Measurements from ENCODE around the gene CSMD2. TPM values are rescaled to one million over a fixed set of nuclear protein-coding genes. Genes with fewer than 3 reads are reported as not detected.
A peak's percentile ranks its signal among the peaks of the same experiment; 100 is the strongest.

CSMD2 gene
- total RNA-seq, 2 donors from 2014 or later = not detected

DNA sequence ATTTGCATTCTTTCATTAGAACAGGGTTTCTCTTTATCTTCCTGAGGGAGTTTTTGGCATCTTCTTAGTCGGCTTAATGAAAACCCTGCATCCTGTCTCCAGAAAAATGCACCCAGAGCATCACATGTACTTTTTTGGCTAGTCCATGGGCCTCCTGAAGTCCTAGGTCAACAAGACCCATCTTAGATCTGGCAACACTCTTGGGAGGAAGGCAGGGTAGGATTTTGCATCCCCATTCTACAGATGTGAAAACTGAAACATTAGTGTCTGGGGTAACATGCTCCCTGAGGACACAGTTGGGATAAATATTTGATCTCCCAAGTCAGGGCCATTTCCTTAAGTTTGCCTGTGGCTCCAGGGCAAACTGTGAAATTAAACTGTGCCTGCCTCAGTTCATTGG is 341.2 kb downstream of the CSMD2 start:
- Mint-ChIP-seq H3K36me3 (no peaks in the 10 kb centered on the region), H3K27ac (no peak overlapping the region), H3K9me3 (peaks cover 0 to 5% of the 10 kb centered on the region in 2 donors)
- ATAC-seq = no peak
- DNase-seq (ENCODE audit: low spot score in 2 of 2) = no peak

DNA sequence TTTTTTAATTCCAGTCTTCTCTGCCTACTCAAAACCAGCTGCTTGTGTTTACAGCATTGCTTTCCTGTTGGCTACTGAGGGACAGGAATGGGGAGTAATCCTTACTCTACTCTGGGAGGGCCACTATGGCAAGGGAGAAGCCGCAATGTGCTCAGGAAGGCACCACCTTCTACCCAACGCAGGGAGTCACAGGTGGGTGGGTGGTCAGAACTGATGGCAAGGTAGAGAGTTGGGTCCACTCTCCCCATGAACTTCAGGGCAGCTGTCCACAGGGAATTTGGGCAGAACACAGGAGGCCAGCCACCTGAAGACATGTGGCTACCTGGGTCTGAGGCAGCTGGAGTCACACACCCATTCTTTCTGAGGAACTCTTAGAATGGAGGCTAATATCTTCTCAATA is 341.6 kb downstream of the CSMD2 start:
- Mint-ChIP-seq H3K36me3 (no peaks in the 10 kb centered on the region), H3K27ac (no peak overlapping the region), H3K9me3 (peaks cover 0 to 3% of the 10 kb centered on the region in 2 donors)
- ATAC-seq = no peak
- DNase-seq (ENCODE audit: low spot score in 2 of 2) = no peak

DNA sequence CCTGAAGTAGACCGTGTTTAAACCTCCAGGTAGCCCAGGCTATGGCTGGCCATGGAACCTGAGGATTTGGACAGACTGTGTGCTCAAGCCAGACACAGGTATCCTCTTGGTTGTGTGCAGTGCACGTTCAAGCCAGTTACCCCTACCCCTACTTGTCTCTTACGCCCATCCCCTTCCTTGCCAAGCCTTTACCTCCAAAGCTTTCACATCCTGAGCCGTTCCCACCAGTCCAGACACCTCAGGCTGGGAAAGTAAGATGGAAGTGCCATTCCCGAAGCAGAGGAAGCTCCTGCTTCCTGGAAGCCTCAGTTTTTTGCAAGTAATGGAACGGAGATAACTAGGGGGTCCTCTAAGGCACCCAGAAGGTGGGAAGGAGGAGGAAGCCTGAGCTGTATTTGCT is 342.6 kb downstream of the CSMD2 start:
- no peak for DNase-seq (ENCODE audit: low spot score in 2 of 2)
- Mint-ChIP-seq H3K9me3 (peaks cover 0 to 3% of the 10 kb centered on the region in 2 donors), H3K36me3 (no peaks in the 10 kb centered on the region), H3K27ac (no peak overlapping the region)
- no peak for ATAC-seq

DNA sequence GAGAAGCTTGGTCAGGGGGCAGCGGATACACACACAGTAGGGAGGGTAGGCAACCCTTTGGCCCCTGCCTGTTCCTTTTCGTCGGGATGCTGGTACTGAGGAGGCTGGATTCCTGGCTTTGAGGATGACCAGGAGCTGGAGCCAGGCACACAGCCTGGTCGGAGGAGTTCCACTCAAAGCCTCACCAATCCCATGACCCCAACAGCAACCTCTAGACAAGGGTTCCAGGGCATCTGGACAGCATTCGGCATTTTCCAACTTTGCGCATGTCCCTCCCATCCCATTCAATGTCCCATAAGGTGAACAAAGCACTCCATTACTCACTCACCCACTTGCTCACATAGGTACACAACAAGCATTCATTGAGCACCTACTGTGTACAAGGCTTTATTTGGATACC is 343.7 kb downstream of the CSMD2 start:
- DNase-seq (ENCODE audit: low spot score in 2 of 2) = no peak
- Mint-ChIP-seq H3K36me3 (no peaks in the 10 kb centered on the region), H3K27ac (no peak overlapping the region), H3K9me3 (no peaks in the 10 kb centered on the region)
- ATAC-seq = no peak

- DNase-seq (ENCODE audit: low spot score in 2 of 2) (no peak), ATAC-seq (no peak)
- Mint-ChIP-seq H3K9me3 (no peaks in the 10 kb centered on the region), H3K36me3 (no peaks in the 10 kb centered on the region), H3K27ac (no peak overlapping the region)
Measured at GRCh38 chr1:33820804-33821203, 344.2 kb downstream of the CSMD2 start.

DNA sequence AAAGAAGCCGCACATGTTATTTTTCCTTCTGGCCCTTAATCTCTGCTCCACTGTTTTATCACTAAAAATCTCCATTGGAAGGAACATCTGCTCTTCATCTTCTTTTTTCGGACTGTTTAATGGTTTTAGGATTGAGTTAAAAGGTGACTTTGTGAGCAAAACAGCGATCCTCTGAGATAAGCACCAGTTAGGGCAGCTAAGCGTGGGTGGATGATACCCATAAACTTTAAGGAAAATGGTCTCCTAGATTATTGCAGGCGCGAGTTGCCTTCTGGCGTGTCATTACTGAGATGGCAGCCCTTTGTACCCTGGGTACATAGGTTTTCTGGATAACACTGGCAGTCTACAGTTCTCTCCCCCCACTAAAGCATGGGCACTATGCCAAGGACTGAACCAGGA is 345.1 kb downstream of the CSMD2 start:
- no peaks in the 10 kb centered on the region for H3K36me3 Mint-ChIP-seq
- H3K27ac Mint-ChIP-seq = no peak overlapping the region
- no peak for ATAC-seq
- H3K9me3 Mint-ChIP-seq = peaks cover 0 to 2% of the 10 kb centered on the region in 2 donors
- no peak for DNase-seq (ENCODE audit: low spot score in 2 of 2)

- DNase-seq (ENCODE audit: low spot score in 2 of 2) (no peak), ATAC-seq (no peak)
- H3K36me3 Mint-ChIP-seq = no peaks in the 10 kb centered on the region
- H3K27ac Mint-ChIP-seq = no peak overlapping the region
- peaks cover 0 to 4% of the 10 kb centered on the region in 2 donors for H3K9me3 Mint-ChIP-seq
Measured at GRCh38 chr1:33819290-33819912, 345.6 kb downstream of the CSMD2 start.

DNA sequence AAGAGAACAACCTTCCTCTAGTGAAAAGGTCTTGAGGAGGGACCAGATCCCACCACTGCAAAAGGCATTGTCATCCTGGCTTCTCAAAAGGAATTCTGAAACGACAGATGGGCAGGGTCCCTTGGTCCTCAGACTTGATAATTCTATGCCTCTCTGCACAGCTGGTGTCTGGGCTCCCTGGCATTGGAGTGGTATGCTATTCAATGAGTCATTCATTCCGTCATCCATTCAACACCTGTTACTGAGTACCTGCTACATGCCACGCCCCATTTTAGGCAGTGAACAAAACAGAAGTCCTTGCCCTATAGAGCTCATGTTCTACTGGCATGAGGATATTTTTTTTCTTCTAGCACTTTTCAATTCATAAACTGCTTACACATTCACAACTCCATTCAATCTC is 347.0 kb downstream of the CSMD2 start:
- H3K36me3 Mint-ChIP-seq = no peaks in the 10 kb centered on the region
- ATAC-seq (no peak), DNase-seq (ENCODE audit: low spot score in 2 of 2) (no peak)
- peaks cover 0 to 4% of the 10 kb centered on the region in 2 donors for H3K9me3 Mint-ChIP-seq
- H3K27ac Mint-ChIP-seq = no peak overlapping the region

- H3K36me3 Mint-ChIP-seq = no peaks in the 10 kb centered on the region
- DNase-seq (ENCODE audit: low spot score in 2 of 2) = no peak
- ATAC-seq = no peak
- H3K27ac Mint-ChIP-seq = no peak overlapping the region
- H3K9me3 Mint-ChIP-seq = peaks cover 0 to 4% of the 10 kb centered on the region in 2 donors
Measured at GRCh38 chr1:33815061-33815460, 350.0 kb downstream of the CSMD2 start.

- Mint-ChIP-seq H3K36me3 (no peaks in the 10 kb centered on the region), H3K9me3 (peaks cover 0 to 8% of the 10 kb centered on the region in 2 donors), H3K27ac (no peak overlapping the region)
- DNase-seq (ENCODE audit: low spot score in 2 of 2) (no peak), ATAC-seq (no peak)
Measured at GRCh38 chr1:33814166-33814565, 350.9 kb downstream of the CSMD2 start.

- DNase-seq (ENCODE audit: low spot score in 2 of 2) (no peak), ATAC-seq (no peak)
- Mint-ChIP-seq H3K36me3 (peaks cover 0 to 9% of the 10 kb centered on the region in 2 donors), H3K27ac (no peak overlapping the region), H3K9me3 (peaks cover 16 to 24% of the 10 kb centered on the region in 2 donors)
Measured at GRCh38 chr1:33810571-33810970, 354.5 kb downstream of the CSMD2 start.

DNA sequence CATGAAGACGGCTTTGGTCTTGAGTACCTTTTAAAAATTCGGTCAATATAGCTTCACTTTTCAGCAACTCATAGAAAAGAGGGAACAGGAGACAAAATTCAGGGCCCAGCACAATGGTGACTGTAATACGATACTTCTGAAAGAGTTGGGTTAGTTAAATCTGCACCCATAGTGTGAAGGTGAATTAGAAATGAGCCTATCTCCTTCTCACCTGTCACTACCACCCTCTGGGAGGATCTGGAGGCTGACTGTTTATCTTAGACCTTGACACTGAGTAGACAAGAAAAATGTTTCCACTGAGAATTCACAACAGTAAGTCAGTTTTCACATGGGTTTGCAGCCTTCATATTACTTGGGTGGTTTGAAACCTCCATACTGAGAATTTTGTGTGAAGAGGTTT is 359.0 kb downstream of the CSMD2 start:
- Mint-ChIP-seq H3K36me3 (peaks cover 0 to 9% of the 10 kb centered on the region in 2 donors), H3K9me3 (peaks cover 16 to 20% of the 10 kb centered on the region in 2 donors), H3K27ac (no peak overlapping the region)
- DNase-seq (ENCODE audit: low spot score in 2 of 2) (no peak), ATAC-seq (no peak)

DNA sequence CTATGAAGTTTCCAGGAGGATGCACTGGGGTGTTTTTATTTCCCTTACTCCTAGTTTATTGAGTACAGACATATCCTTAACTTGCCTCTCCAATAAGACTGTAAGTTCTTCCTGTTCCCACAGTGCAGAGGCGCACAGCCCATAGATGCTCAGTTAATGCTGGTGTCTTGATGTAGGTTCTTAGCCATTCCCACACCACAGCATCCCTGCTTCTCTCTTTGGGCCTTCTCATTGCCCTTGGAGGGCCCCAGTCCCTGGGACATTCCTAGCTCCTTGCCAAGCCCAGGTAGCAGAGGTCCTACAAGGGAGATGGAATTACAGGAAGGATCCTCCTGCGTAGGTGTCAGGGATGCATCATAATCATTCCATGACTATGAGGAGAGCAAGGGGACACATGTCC is 362.8 kb downstream of the CSMD2 start:
- Mint-ChIP-seq H3K36me3 (peaks cover 7 to 9% of the 10 kb centered on the region in 2 donors), H3K27ac (no peak overlapping the region), H3K9me3 (peaks cover 10 to 13% of the 10 kb centered on the region in 2 donors)
- DNase-seq (ENCODE audit: low spot score in 2 of 2) (no peak), ATAC-seq (no peak)

DNA sequence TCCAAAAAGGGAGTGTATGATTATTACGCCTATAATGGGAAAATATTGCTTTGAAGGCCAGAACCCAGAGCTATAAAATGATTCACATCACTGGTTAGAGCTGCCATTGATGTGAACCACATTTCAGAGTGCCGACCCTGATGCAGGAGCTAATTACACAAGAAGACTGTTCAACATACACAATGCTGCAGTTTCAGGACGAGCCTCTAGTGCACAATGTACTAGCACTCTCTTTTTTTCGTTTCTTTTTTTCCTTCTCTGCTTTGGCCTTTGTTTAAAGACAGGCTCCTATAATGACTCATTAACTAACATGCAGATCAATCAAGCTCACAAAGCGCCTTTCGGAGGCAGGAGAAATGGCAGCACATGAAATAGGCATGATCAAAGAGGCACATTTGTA is 367.2 kb downstream of the CSMD2 start:
- DNase-seq (ENCODE audit: low spot score in 2 of 2) = no peak
- peaks cover 9 to 11% of the 10 kb centered on the region in 2 donors for H3K36me3 Mint-ChIP-seq
- peaks cover 7 to 25% of the 10 kb centered on the region in 2 donors for H3K9me3 Mint-ChIP-seq
- peak overlapping the region in 1 of 2 donors; percentile 32 for H3K27ac Mint-ChIP-seq
- ATAC-seq = no peak

DNA sequence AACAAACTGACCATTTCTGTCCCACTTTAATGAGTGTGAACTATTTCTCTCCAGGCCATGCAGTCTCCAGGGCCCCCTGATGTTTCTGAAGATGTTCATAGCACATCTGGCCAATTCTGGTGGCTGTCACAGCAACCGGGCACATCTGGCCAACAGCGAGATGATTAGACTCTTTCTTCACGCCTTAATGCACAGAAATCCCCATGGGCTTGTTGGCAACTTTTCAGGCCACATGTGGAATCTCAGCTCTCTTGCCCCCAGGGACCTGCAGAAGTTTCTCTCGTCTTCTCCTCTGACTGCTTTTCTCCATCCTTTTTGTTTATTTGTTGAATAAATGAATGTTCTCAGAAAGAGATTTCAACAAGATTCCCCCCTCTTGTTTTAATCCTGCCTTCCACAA is 372.4 kb downstream of the CSMD2 start:
- peaks cover 5 to 18% of the 10 kb centered on the region in 2 donors for H3K9me3 Mint-ChIP-seq
- no peak overlapping the region for H3K27ac Mint-ChIP-seq
- DNase-seq (ENCODE audit: low spot score in 2 of 2) (no peak), ATAC-seq (no peak)
- H3K36me3 Mint-ChIP-seq = peaks cover under 1 to 5% of the 10 kb centered on the region in 2 donors

- no peak overlapping the region for H3K27ac Mint-ChIP-seq
- peaks cover 5 to 16% of the 10 kb centered on the region in 2 donors for H3K9me3 Mint-ChIP-seq
- ATAC-seq = no peak
- DNase-seq (ENCODE audit: low spot score in 2 of 2) = no peak
- H3K36me3 Mint-ChIP-seq = peaks cover 0 to 4% of the 10 kb centered on the region in 2 donors
Measured at GRCh38 chr1:33792216-33792615, 372.8 kb downstream of the CSMD2 start.

DNA sequence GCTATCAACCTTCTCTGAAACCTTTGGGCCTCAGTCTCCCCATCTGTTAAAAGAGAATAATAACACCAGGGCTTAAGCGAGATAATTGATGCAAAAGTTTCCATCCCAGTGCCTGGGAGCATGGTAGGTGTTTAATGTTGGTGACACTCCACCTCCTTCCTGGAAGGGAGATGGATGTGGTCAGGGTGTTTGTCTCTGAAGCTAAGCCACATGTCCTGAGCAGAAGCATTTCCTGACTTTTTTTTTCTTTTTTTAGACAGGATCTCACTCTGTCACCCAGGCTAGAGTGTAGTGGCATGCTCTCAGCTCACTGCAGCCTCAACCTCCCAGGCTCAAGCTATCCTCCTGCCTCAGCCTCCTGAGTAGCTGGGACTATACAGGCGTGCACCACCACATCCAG is 373.8 kb downstream of the CSMD2 start:
- H3K9me3 Mint-ChIP-seq = peaks cover 5 to 13% of the 10 kb centered on the region in 2 donors
- no peak for ATAC-seq
- no peak for DNase-seq (ENCODE audit: low spot score in 2 of 2)
- H3K27ac Mint-ChIP-seq = no peak overlapping the region
- H3K36me3 Mint-ChIP-seq = no peaks in the 10 kb centered on the region

GRCh38 chr1:33790577-33790976 is 374.5 kb downstream of the CSMD2 start:
- Mint-ChIP-seq H3K36me3 (no peaks in the 10 kb centered on the region), H3K9me3 (peaks cover 5 to 10% of the 10 kb centered on the region in 2 donors), H3K27ac (no peak overlapping the region)
- ATAC-seq (no peak), DNase-seq (ENCODE audit: low spot score in 2 of 2) (no peak)

Data from activated naive CD4-positive, alpha-beta T cell treated with anti-CD3 and anti-CD28 coated beads, Interleukin-2, amount 50 U/mL, for 72 hours (primary cell).